ENCODE measurements around the gene RAF1.
"Not testable (repeated sequence)": the region's sequence is repeated elsewhere in the genome, so short reads cannot be mapped to it uniquely, and the experiment has no call there.

RAF1 gene

GRCh38 chr3:12663936-12664908 is at the start of gene RAF1:
TSS of gene RAF1 (minus strand) at chr3:12664117. CDS start at chr3:12618721, 45,396 bp downstream.
- TF ChIP-seq JUND (IDR thresholded peaks at IDR 0.05; ENCODE audit: low read depth): no peak
- peak; percentile 95 to 99 for DNase-seq (ENCODE audit: low read depth in 1 of 2, low spot score in 1 of 2)
- in situ Hi-C loops (cut with HindIII; ENCODE audit: low pct_unique_long_range_greater_than_20kb, low sequenced_read_pairs): no loop called here

GRCh38 chr3:12710062-12710461 is 46.1 kb upstream of the RAF1 start:
- DNase-seq (ENCODE audit: low read depth in 1 of 2, low spot score in 1 of 2): no peak
- in situ Hi-C loops (cut with HindIII; ENCODE audit: low pct_unique_long_range_greater_than_20kb, low sequenced_read_pairs): no loop called here
- no peak for TF ChIP-seq JUND (IDR thresholded peaks at IDR 0.05; ENCODE audit: low read depth)

- no peak for DNase-seq (ENCODE audit: low read depth in 1 of 2, low spot score in 1 of 2)
- in situ Hi-C loops (cut with HindIII; ENCODE audit: low pct_unique_long_range_greater_than_20kb, low sequenced_read_pairs): no loop called here
- TF ChIP-seq JUND (IDR thresholded peaks at IDR 0.05; ENCODE audit: low read depth): no peak
These were observed 45.4 kb upstream of the RAF1 start for GRCh38 chr3:12709334-12709733.

GRCh38 chr3:12708584-12709192 is 44.8 kb upstream of the RAF1 start:
- TF ChIP-seq JUND (IDR thresholded peaks at IDR 0.05; ENCODE audit: low read depth): no peak
- DNase-seq (ENCODE audit: low read depth in 1 of 2, low spot score in 1 of 2): peak in 1 of 2 experiments; percentile 78
- in situ Hi-C loops (cut with HindIII; ENCODE audit: low pct_unique_long_range_greater_than_20kb, low sequenced_read_pairs): no loop called here

- in situ Hi-C loops (cut with HindIII; ENCODE audit: low pct_unique_long_range_greater_than_20kb, low sequenced_read_pairs): no loop called here
- DNase-seq (ENCODE audit: low read depth in 1 of 2, low spot score in 1 of 2): peak in 1 of 2 experiments; percentile 16
- no peak for TF ChIP-seq JUND (IDR thresholded peaks at IDR 0.05; ENCODE audit: low read depth)
These were observed 43.5 kb upstream of the RAF1 start for GRCh38 chr3:12707449-12707848.

- in situ Hi-C loops (cut with HindIII; ENCODE audit: low pct_unique_long_range_greater_than_20kb, low sequenced_read_pairs): no loop called here
- peak; percentile 72 to 93 for DNase-seq (ENCODE audit: low read depth in 1 of 2, low spot score in 1 of 2)
- TF ChIP-seq JUND (IDR thresholded peaks at IDR 0.05; ENCODE audit: low read depth): no peak
These were observed 42.8 kb upstream of the RAF1 start for GRCh38 chr3:12706504-12707253.

- DNase-seq (ENCODE audit: low read depth in 1 of 2, low spot score in 1 of 2): no peak
- no peak for TF ChIP-seq JUND (IDR thresholded peaks at IDR 0.05; ENCODE audit: low read depth)
- in situ Hi-C loops (cut with HindIII; ENCODE audit: low pct_unique_long_range_greater_than_20kb, low sequenced_read_pairs): no loop called here
These were observed 42.1 kb upstream of the RAF1 start for GRCh38 chr3:12705981-12706380.

- TF ChIP-seq JUND (IDR thresholded peaks at IDR 0.05; ENCODE audit: low read depth): no peak
- in situ Hi-C loops (cut with HindIII; ENCODE audit: low pct_unique_long_range_greater_than_20kb, low sequenced_read_pairs): no loop called here
- no peak for DNase-seq (ENCODE audit: low read depth in 1 of 2, low spot score in 1 of 2)
These were observed 41.5 kb upstream of the RAF1 start for GRCh38 chr3:12705374-12705926.

GRCh38 chr3:12702501-12702900 is 38.6 kb upstream of the RAF1 start:
- TF ChIP-seq JUND (IDR thresholded peaks at IDR 0.05; ENCODE audit: low read depth): no peak
- in situ Hi-C loops (cut with HindIII; ENCODE audit: low pct_unique_long_range_greater_than_20kb, low sequenced_read_pairs): no loop called here
- DNase-seq (ENCODE audit: low read depth in 1 of 2, low spot score in 1 of 2): no peak

GRCh38 chr3:12701601-12702000 is 37.7 kb upstream of the RAF1 start:
- DNase-seq (ENCODE audit: low read depth in 1 of 2, low spot score in 1 of 2); in situ Hi-C loops (cut with HindIII; ENCODE audit: low pct_unique_long_range_greater_than_20kb, low sequenced_read_pairs): not testable (repeated sequence)

- no peak for TF ChIP-seq JUND (IDR thresholded peaks at IDR 0.05; ENCODE audit: low read depth)
- in situ Hi-C loops (cut with HindIII; ENCODE audit: low pct_unique_long_range_greater_than_20kb, low sequenced_read_pairs): no loop called here
- no peak for DNase-seq (ENCODE audit: low read depth in 1 of 2, low spot score in 1 of 2)
These were observed 36.9 kb upstream of the RAF1 start for GRCh38 chr3:12700800-12701199.

- in situ Hi-C loops (cut with HindIII; ENCODE audit: low pct_unique_long_range_greater_than_20kb, low sequenced_read_pairs): no loop called here
- TF ChIP-seq JUND (IDR thresholded peaks at IDR 0.05; ENCODE audit: low read depth): no peak
- no peak for DNase-seq (ENCODE audit: low read depth in 1 of 2, low spot score in 1 of 2)
These were observed 32.0 kb upstream of the RAF1 start for GRCh38 chr3:12695916-12696315.
